Measurements from ENCODE around the gene ANKRD28.
"Not testable (repeated sequence)": the region's sequence is repeated elsewhere in the genome, so short reads cannot be mapped to it uniquely, and the experiment has no call there.

Gene ANKRD28

GRCh38 chr3:15768421-15769255, 29.1 kb downstream of the ANKRD28 start:
- peaks cover 55% of the 10 kb centered on the region for H3K4me1 Mint-ChIP-seq
- DNase-seq (ENCODE audit: low spot score in 2 of 2) = no peak
- H3K36me3 Mint-ChIP-seq = peaks cover 64% of the 10 kb centered on the region
- H3K4me3 Mint-ChIP-seq = peak overlapping the region; percentile 48
- ATAC-seq = peak; percentile 97
- no peaks in the 10 kb centered on the region for H3K9me3 Mint-ChIP-seq
- peak overlapping the region; percentile 92 for H3K27ac Mint-ChIP-seq

- ATAC-seq (no peak), DNase-seq (ENCODE audit: low spot score in 2 of 2) (no peak)
- Mint-ChIP-seq H3K9me3 (no peaks in the 10 kb centered on the region), H3K4me3 (no peak overlapping the region), H3K36me3 (peaks cover 73% of the 10 kb centered on the region), H3K27ac (no peak overlapping the region), H3K4me1 (peaks cover 39% of the 10 kb centered on the region)
These were observed 31.4 kb downstream of the ANKRD28 start for GRCh38 chr3:15766406-15766805.

GRCh38 chr3:15758295-15758694, 39.5 kb downstream of the ANKRD28 start:
- Mint-ChIP-seq H3K4me3 (peak overlapping the region; percentile 19), H3K9me3 (no peaks in the 10 kb centered on the region), H3K27ac (peak overlapping the region; percentile 53), H3K4me1 (peaks cover 30% of the 10 kb centered on the region), H3K36me3 (peaks cover 68% of the 10 kb centered on the region)
- no peak for DNase-seq (ENCODE audit: low spot score in 2 of 2)
- ATAC-seq = no peak

- ATAC-seq (no peak), DNase-seq (ENCODE audit: low spot score in 2 of 2) (no peak)
- Mint-ChIP-seq H3K4me3 (no peak overlapping the region), H3K27ac (no peak overlapping the region), H3K4me1 (peaks cover 32% of the 10 kb centered on the region), H3K9me3 (no peaks in the 10 kb centered on the region), H3K36me3 (peaks cover 63% of the 10 kb centered on the region)
These were observed 40.0 kb downstream of the ANKRD28 start for GRCh38 chr3:15757824-15758223.

- DNase-seq (ENCODE audit: low spot score in 2 of 2) (no peak), ATAC-seq (no peak)
- Mint-ChIP-seq H3K4me3 (no peak overlapping the region), H3K36me3 (peaks cover 57% of the 10 kb centered on the region), H3K27ac (no peak overlapping the region), H3K4me1 (peaks cover 34% of the 10 kb centered on the region), H3K9me3 (no peaks in the 10 kb centered on the region)
These were observed 41.3 kb downstream of the ANKRD28 start for GRCh38 chr3:15756505-15756904.

- ATAC-seq (no peak), DNase-seq (ENCODE audit: low spot score in 2 of 2) (no peak)
- Mint-ChIP-seq H3K9me3 (no peaks in the 10 kb centered on the region), H3K36me3 (peaks cover 57% of the 10 kb centered on the region), H3K4me1 (peaks cover 34% of the 10 kb centered on the region), H3K27ac (no peak overlapping the region), H3K4me3 (no peak overlapping the region)
These were observed 42.0 kb downstream of the ANKRD28 start for GRCh38 chr3:15755780-15756179.

GRCh38 chr3:15755181-15755580, 42.6 kb downstream of the ANKRD28 start:
- Mint-ChIP-seq H3K36me3 (peaks cover 57% of the 10 kb centered on the region), H3K9me3 (no peaks in the 10 kb centered on the region), H3K4me1 (peaks cover 33% of the 10 kb centered on the region), H3K4me3 (no peak overlapping the region), H3K27ac (no peak overlapping the region)
- DNase-seq (ENCODE audit: low spot score in 2 of 2) (no peak), ATAC-seq (no peak)

- Mint-ChIP-seq H3K4me1 (peaks cover 29% of the 10 kb centered on the region), H3K36me3 (peaks cover 58% of the 10 kb centered on the region), H3K9me3 (no peaks in the 10 kb centered on the region), H3K27ac (no peak overlapping the region), H3K4me3 (no peak overlapping the region)
- ATAC-seq (no peak), DNase-seq (ENCODE audit: low spot score in 2 of 2) (no peak)
These were observed 43.7 kb downstream of the ANKRD28 start for GRCh38 chr3:15754047-15754446.

- Mint-ChIP-seq H3K9me3 (no peaks in the 10 kb centered on the region), H3K27ac (peak overlapping the region; percentile 4), H3K4me3 (no peak overlapping the region), H3K36me3 (peaks cover 60% of the 10 kb centered on the region), H3K4me1 (peaks cover 29% of the 10 kb centered on the region)
- DNase-seq (ENCODE audit: low spot score in 2 of 2) (no peak), ATAC-seq (no peak)
These were observed 44.6 kb downstream of the ANKRD28 start for GRCh38 chr3:15753056-15753710.

GRCh38 chr3:15750879-15751278, 46.9 kb downstream of the ANKRD28 start:
- no peak overlapping the region for H3K27ac Mint-ChIP-seq
- ATAC-seq = no peak
- H3K4me1 Mint-ChIP-seq = peaks cover 51% of the 10 kb centered on the region
- no peak for DNase-seq (ENCODE audit: low spot score in 2 of 2)
- H3K9me3 Mint-ChIP-seq = no peaks in the 10 kb centered on the region
- H3K4me3 Mint-ChIP-seq = no peak overlapping the region
- H3K36me3 Mint-ChIP-seq = peaks cover 60% of the 10 kb centered on the region

- Mint-ChIP-seq H3K36me3 (peaks cover 67% of the 10 kb centered on the region), H3K27ac (no peak overlapping the region), H3K9me3 (no peaks in the 10 kb centered on the region), H3K4me3 (no peak overlapping the region), H3K4me1 (peaks cover 58% of the 10 kb centered on the region)
- ATAC-seq (no peak), DNase-seq (ENCODE audit: low spot score in 2 of 2) (no peak)
These were observed 47.6 kb downstream of the ANKRD28 start for GRCh38 chr3:15750143-15750542.

GRCh38 chr3:15745896-15746295, 51.9 kb downstream of the ANKRD28 start:
- not testable (repeated sequence) for H3K9me3 Mint-ChIP-seq; DNase-seq (ENCODE audit: low spot score in 2 of 2)
- peak overlapping the region; percentile 41 for H3K4me3 Mint-ChIP-seq
- ATAC-seq = peak; percentile 81
- H3K4me1 Mint-ChIP-seq = peaks cover 47% of the 10 kb centered on the region
- H3K27ac Mint-ChIP-seq = peak overlapping the region; percentile 72
- H3K36me3 Mint-ChIP-seq = peaks cover 76% of the 10 kb centered on the region

- Mint-ChIP-seq H3K4me1 (peaks cover 42% of the 10 kb centered on the region), H3K36me3 (peaks cover 76% of the 10 kb centered on the region), H3K9me3 (peaks cover 8% of the 10 kb centered on the region), H3K4me3 (no peak overlapping the region), H3K27ac (no peak overlapping the region)
- DNase-seq (ENCODE audit: low spot score in 2 of 2) = no peak
- ATAC-seq = no peak
These were observed 53.6 kb downstream of the ANKRD28 start for GRCh38 chr3:15744176-15744575.

- H3K27ac Mint-ChIP-seq = peak overlapping the region; percentile 51
- peaks cover 8% of the 10 kb centered on the region for H3K9me3 Mint-ChIP-seq
- H3K4me3 Mint-ChIP-seq = no peak overlapping the region
- peaks cover 41% of the 10 kb centered on the region for H3K4me1 Mint-ChIP-seq
- DNase-seq (ENCODE audit: low spot score in 2 of 2) (no peak), ATAC-seq (no peak)
- H3K36me3 Mint-ChIP-seq = peaks cover 76% of the 10 kb centered on the region
These were observed 54.2 kb downstream of the ANKRD28 start for GRCh38 chr3:15743587-15744009.

GRCh38 chr3:15742236-15742635, 55.5 kb downstream of the ANKRD28 start:
- H3K4me3 Mint-ChIP-seq; ATAC-seq; H3K27ac Mint-ChIP-seq; DNase-seq (ENCODE audit: low spot score in 2 of 2); H3K9me3 Mint-ChIP-seq: not testable (repeated sequence)
- Mint-ChIP-seq H3K36me3 (peaks cover 79% of the 10 kb centered on the region), H3K4me1 (peaks cover 27% of the 10 kb centered on the region)

- not testable (repeated sequence) for DNase-seq (ENCODE audit: low spot score in 2 of 2); H3K27ac Mint-ChIP-seq; ATAC-seq; H3K4me3 Mint-ChIP-seq; H3K9me3 Mint-ChIP-seq; H3K4me1 Mint-ChIP-seq
- H3K36me3 Mint-ChIP-seq = peaks cover 93% of the 10 kb centered on the region
These were observed 59.2 kb downstream of the ANKRD28 start for GRCh38 chr3:15738616-15739005.

All from stimulated activated effector memory CD8-positive, alpha-beta T cell treated with anti-CD3 and anti-CD28 coated beads, Interleukin-12 subunit alpha, Interleukin-12 subunit beta, amount 100 ng/mL, for 72 hours (primary cell).